ENCODE measurements around the gene ANO5. TPM values are rescaled to one million over a fixed set of nuclear protein-coding genes. Genes with fewer than 3 reads are reported as not detected.

ANO5 gene
- total and polyA plus RNA-seq, 9 of the 15 experiments (the other 6 are each of a cell fraction or from before 2014, with no cell fraction given) = 0.16 to 0.58 (median 0.28) TPM

- TF ChIP-seq MAZ (CRISPR knock-in tag; conservative IDR thresholded peaks at IDR 0.05 in 1 of 2, IDR thresholded peaks at IDR 0.05 in 1 of 2) (0 out of 4 replicates have a peak, but pooled peaks of 1 of the 2 experiments have one; percentile 42), L3MBTL2 (IDR thresholded peaks at IDR 0.05) (0 out of 2 replicates have a peak, but pooled peaks have one; percentile 25), CCNT2 (IDR thresholded peaks at IDR 0.05; ENCODE audit: borderline replicate concordance, extremely low read depth, insufficient read length, low read depth, low read length) (no peak), RCOR1 (IDR thresholded peaks at IDR 0.05; ENCODE audit: borderline replicate concordance in 1 of 2, low read depth in 2 of 2, low read length in 2 of 2) (no peak), RBFOX2 (IDR thresholded peaks at IDR 0.05; ENCODE audit: low read depth, low read length) (peak; percentile 45; the same call in 1 of the 2 replicates), MTA2 (IDR thresholded peaks at IDR 0.05; ENCODE audit: low read depth) (no peak), VEZF1 (CRISPR knock-in tag; IDR thresholded peaks at IDR 0.05) (peak; percentile 43; the same call in 1 of the 2 replicates), CGGBP1 (CRISPR knock-in tag; IDR thresholded peaks at IDR 0.05) (no peak), PRDM10 (IDR thresholded peaks at IDR 0.05; ENCODE audit: partially characterized antibody) (peak; percentile 62), HNRNPLL (IDR thresholded peaks at IDR 0.05; ENCODE audit: low read depth, low read length, poor library complexity, severe bottlenecking) (no peak), CXXC5 (CRISPR knock-in tag; IDR thresholded peaks at IDR 0.05) (peak; percentile 10; the same call in 1 of the 2 replicates), ZNF511 (CRISPR knock-in tag; IDR thresholded peaks at IDR 0.05) (no peak)
Measured at GRCh38 chr11:22192642-22193347, at the start of gene ANO5 (continued).
